ENCODE data around the gene C5orf58. TPM values are rescaled to one million over a fixed set of nuclear protein-coding genes. Genes with fewer than 3 reads are reported as not detected.

Gene C5orf58
- total and polyA plus RNA-seq, 10 of the 15 experiments (the other 5 are each of a cell fraction or from before 2014, with no cell fraction given): 0.13 to 0.27 (median 0.26) TPM; not detected in 7

- TF ChIP-seq, protein P1, sequence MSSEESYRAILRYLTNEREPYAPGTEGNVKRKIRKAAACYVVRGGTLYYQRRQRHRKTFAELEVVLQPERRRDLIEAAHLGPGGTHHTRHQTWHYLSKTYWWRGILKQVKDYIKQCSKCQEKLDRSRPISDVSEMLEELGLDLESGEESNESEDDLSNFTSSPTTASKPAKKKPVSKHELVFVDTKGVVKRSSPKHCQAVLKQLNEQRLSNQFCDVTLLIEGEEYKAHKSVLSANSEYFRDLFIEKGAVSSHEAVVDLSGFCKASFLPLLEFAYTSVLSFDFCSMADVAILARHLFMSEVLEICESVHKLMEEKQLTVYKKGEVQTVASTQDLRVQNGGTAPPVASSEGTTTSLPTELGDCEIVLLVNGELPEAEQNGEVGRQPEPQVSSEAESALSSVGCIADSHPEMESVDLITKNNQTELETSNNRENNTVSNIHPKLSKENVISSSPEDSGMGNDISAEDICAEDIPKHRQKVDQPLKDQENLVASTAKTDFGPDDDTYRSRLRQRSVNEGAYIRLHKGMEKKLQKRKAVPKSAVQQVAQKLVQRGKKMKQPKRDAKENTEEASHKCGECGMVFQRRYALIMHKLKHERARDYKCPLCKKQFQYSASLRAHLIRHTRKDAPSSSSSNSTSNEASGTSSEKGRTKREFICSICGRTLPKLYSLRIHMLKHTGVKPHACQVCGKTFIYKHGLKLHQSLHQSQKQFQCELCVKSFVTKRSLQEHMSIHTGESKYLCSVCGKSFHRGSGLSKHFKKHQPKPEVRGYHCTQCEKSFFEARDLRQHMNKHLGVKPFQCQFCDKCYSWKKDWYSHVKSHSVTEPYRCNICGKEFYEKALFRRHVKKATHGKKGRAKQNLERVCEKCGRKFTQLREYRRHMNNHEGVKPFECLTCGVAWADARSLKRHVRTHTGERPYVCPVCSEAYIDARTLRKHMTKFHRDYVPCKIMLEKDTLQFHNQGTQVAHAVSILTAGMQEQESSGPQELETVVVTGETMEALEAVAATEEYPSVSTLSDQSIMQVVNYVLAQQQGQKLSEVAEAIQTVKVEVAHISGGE (CRISPR knock-in tag; IDR thresholded peaks at IDR 0.05): no peak
- TF ChIP-seq NFYB (IDR thresholded peaks at IDR 0.05; ENCODE audit: insufficient read depth, low read depth, low read length): no peak
- TF ChIP-seq FOXM1 (IDR thresholded peaks at IDR 0.05; ENCODE audit: low read depth, low read length): no peak
- no peak for TF ChIP-seq CREM (IDR thresholded peaks at IDR 0.05; ENCODE audit: low read depth)
- TF ChIP-seq MYB (IDR thresholded peaks at IDR 0.05; ENCODE audit: borderline replicate concordance, low read depth, low read length): no peak
- no peak for TF ChIP-seq ZSCAN29 (IDR thresholded peaks at IDR 0.05)
- TF ChIP-seq MXI1 (IDR thresholded peaks at IDR 0.05; ENCODE audit: low read depth, low read length): no peak
Measured at GRCh38 chr5:170277867-170278281, 45.1 kb downstream of the C5orf58 start (continued).

Data from GM12878 (cell line).